Activated CD4-positive, alpha-beta T cell treated with anti-CD3 and anti-CD28 coated beads, Interleukin-2, amount 50 U/mL, for 16 hours (primary cell): ENCODE data around the gene TXNL4A.
"Not testable (repeated sequence)": the region's sequence is repeated elsewhere in the genome, so short reads cannot be mapped to it uniquely, and the experiment has no call there.

Source experiments
- DNase-seq: peaks from one replicate; pipeline ENCODE4 v3.0.0-alpha.2; 2020

Gene TXNL4A

GRCh38 chr18:79988451-79989194 lies at the start of gene TXNL4A:
TSS of gene TXNL4A (minus strand) at chr18:79988563. CDS start at chr18:79988392, 171 bp downstream.
- peak; percentile 89 for DNase-seq

- DNase-seq: no peak
Observed at GRCh38 chr18:80037300-80037699, 48.9 kb upstream of the TXNL4A start.

- no peak for DNase-seq
Observed at GRCh38 chr18:80035997-80036396, 47.6 kb upstream of the TXNL4A start.

GRCh38 chr18:80034852-80035406 lies 46.6 kb upstream of the TXNL4A start:
- DNase-seq: no peak

- DNase-seq: peak; percentile 99
Observed at GRCh38 chr18:80034068-80034851, 45.9 kb upstream of the TXNL4A start, which contains the start of gene RBFA. TSS of gene RBFA (plus strand) at chr18:80034434. CDS start at chr18:80034496, 62 bp downstream.

GRCh38 chr18:80033181-80034067 lies 45.1 kb upstream of the TXNL4A start:
- DNase-seq: no peak

- DNase-seq: no peak
Observed at GRCh38 chr18:80029690-80030089, 41.3 kb upstream of the TXNL4A start.

GRCh38 chr18:80027719-80028118 lies 39.4 kb upstream of the TXNL4A start:
- not testable (repeated sequence) for DNase-seq

GRCh38 chr18:80026363-80026762 lies 38.0 kb upstream of the TXNL4A start:
- DNase-seq: no peak

GRCh38 chr18:80023173-80023572 lies 34.8 kb upstream of the TXNL4A start:
- DNase-seq: no peak

GRCh38 chr18:80022613-80023012 lies 34.2 kb upstream of the TXNL4A start:
- no peak for DNase-seq

- DNase-seq: no peak
Observed at GRCh38 chr18:80012714-80013113, 24.4 kb upstream of the TXNL4A start.

GRCh38 chr18:80011496-80012137 lies 23.3 kb upstream of the TXNL4A start:
- not testable (repeated sequence) for DNase-seq

- no peak for DNase-seq
Observed at GRCh38 chr18:80010551-80010906, 22.2 kb upstream of the TXNL4A start.

- no peak for DNase-seq
Observed at GRCh38 chr18:80009661-80010550, 21.5 kb upstream of the TXNL4A start.

- DNase-seq: no peak
Observed at GRCh38 chr18:80006724-80007123, 18.4 kb upstream of the TXNL4A start.

- no peak for DNase-seq
Observed at GRCh38 chr18:80004600-80005342, 16.4 kb upstream of the TXNL4A start.

GRCh38 chr18:80002468-80002867 lies 14.1 kb upstream of the TXNL4A start:
- no peak for DNase-seq

- no peak for DNase-seq
Observed at GRCh38 chr18:80000877-80001276, 12.5 kb upstream of the TXNL4A start.

- DNase-seq: not testable (repeated sequence)
Observed at GRCh38 chr18:79999701-80000100, 11.3 kb upstream of the TXNL4A start.
